DOHH2 (cell line): ENCODE measurements around the gene DPYD.

Experiments
- H3F3A ChIP-seq: fragments of 200-600 bp; sonication (generic), shearing (Covaris generic); 2 replicates; pipeline ENCODE4 v1.6.0; 2016; ENCODE audit warnings: antibody characterized with exemption, mild to moderate bottlenecking; ENCODE audit not compliant: control insufficient read depth, insufficient read depth
- H3K27ac ChIP-seq: fragments of 200-600 bp; sonication (generic); 2 replicates; pipeline ENCODE4 v1.5.1; 2014; ENCODE audit warnings: low read depth, mild to moderate bottlenecking, low read length, moderate library complexity
- H3K27me3 ChIP-seq: fragments of 200-600 bp; sonication (generic); 2 replicates; pipeline ENCODE4 v1.6.1; 2014; ENCODE audit warnings: mild to moderate bottlenecking, low read length, mixed read lengths; ENCODE audit not compliant: control insufficient read depth
- H3K36me3 ChIP-seq: fragments of 200-600 bp; sonication (generic); 2 replicates; pipeline ENCODE4 v1.6.1; 2014; ENCODE audit warnings: mild to moderate bottlenecking, low read length, moderate library complexity, mixed read lengths; ENCODE audit not compliant: control insufficient read depth
- H3K4me1 ChIP-seq: fragments of 200-600 bp; sonication (generic); 2 replicates; pipeline ENCODE4 v1.6.1; 2014; ENCODE audit warnings: mild to moderate bottlenecking, low read length, mixed read lengths; ENCODE audit not compliant: control insufficient read depth
- H3K4me2 ChIP-seq: fragments of 200-600 bp; sonication (generic); 2 replicates; pipeline ENCODE4 v1.6.0; 2014; ENCODE audit warnings: mild to moderate bottlenecking, low read length, moderate library complexity
- H3K4me3 ChIP-seq: fragments of 200-600 bp; sonication (generic); 2 replicates; pipeline ENCODE4 v1.5.1; 2014; ENCODE audit warnings: mild to moderate bottlenecking, low read length, mixed read lengths
- H3K79me2 ChIP-seq: fragments of 200-600 bp; sonication (generic); 2 replicates; pipeline ENCODE4 v1.6.1; 2014; ENCODE audit warnings: mild to moderate bottlenecking, low read length, mixed read lengths; ENCODE audit not compliant: control insufficient read depth
- H3K9me2 ChIP-seq: fragments of 200-600 bp; sonication (generic); replicated peaks from 2 replicates; pipeline ENCODE4 v1.6.1; 2014; ENCODE audit warnings: mild to moderate bottlenecking, low read length, mixed read lengths; ENCODE audit not compliant: control insufficient read depth
- H3K9me3 ChIP-seq: fragments of 200-600 bp; sonication (generic); 2 replicates; pipeline ENCODE4 v1.6.1; 2014; ENCODE audit warnings: antibody characterized with exemption, low read length, mixed read lengths; ENCODE audit not compliant: control insufficient read depth, insufficient read depth
- H4K20me1 ChIP-seq: fragments of 200-600 bp; sonication (generic); 2 replicates; pipeline ENCODE4 v1.6.0; 2014; ENCODE audit warnings: low read depth, mild to moderate bottlenecking, antibody characterized with exemption, low read length, moderate library complexity; ENCODE audit not compliant: control insufficient read depth, insufficient read depth
- CTCF ChIP-seq: fragments of 200-600 bp; sonication (generic); IDR thresholded peaks from one replicate; pipeline ENCODE4 v1.5.1; 2014; ENCODE audit warnings: antibody characterized with exemption, mild to moderate bottlenecking, low read depth, low read length; ENCODE audit not compliant: poor library complexity, severe bottlenecking
- EZH2phosphoT487 ChIP-seq: fragments of 200-600 bp; sonication (generic); IDR thresholded peaks from 2 replicates; pipeline ENCODE4 v1.6.1; 2017; ENCODE audit warnings: borderline replicate concordance, mild to moderate bottlenecking, antibody characterized with exemption, low read length, moderate library complexity, mixed read lengths

The DPYD gene

GRCh38 chr1:97730271-97730670 is 190.6 kb downstream of the DPYD start:
- TF ChIP-seq EZH2phosphoT487: no peak
- no peak for TF ChIP-seq CTCF
- Histone ChIP-seq H3K36me3 (no peaks in the 10 kb centered on the region), H3K9me2 (no peaks in the 10 kb centered on the region), H3K27ac (no peak overlapping the region), H3K4me1 (no peaks in the 10 kb centered on the region), H3K9me3 (no peaks in the 10 kb centered on the region), H3F3A (no peaks in the 10 kb centered on the region), H3K4me2 (no peak overlapping the region), H4K20me1 (no peaks in the 10 kb centered on the region), H3K27me3 (no peaks in the 10 kb centered on the region), H3K79me2 (no peaks in the 10 kb centered on the region), H3K4me3 (no peak overlapping the region)

GRCh38 chr1:97728436-97728835 is 192.4 kb downstream of the DPYD start:
- Histone ChIP-seq H3K79me2 (no peaks in the 10 kb centered on the region), H3K27me3 (no peaks in the 10 kb centered on the region), H3K36me3 (no peaks in the 10 kb centered on the region), H3K9me2 (no peaks in the 10 kb centered on the region), H3K27ac (no peak overlapping the region), H4K20me1 (no peaks in the 10 kb centered on the region), H3K4me3 (no peak overlapping the region), H3K4me1 (no peaks in the 10 kb centered on the region), H3K4me2 (no peak overlapping the region), H3K9me3 (no peaks in the 10 kb centered on the region), H3F3A (no peaks in the 10 kb centered on the region)
- TF ChIP-seq EZH2phosphoT487: no peak
- TF ChIP-seq CTCF: no peak

- no peak overlapping the region for H3K4me3 ChIP-seq
- H3K9me2 ChIP-seq: no peaks in the 10 kb centered on the region
- no peaks in the 10 kb centered on the region for H3K36me3 ChIP-seq
- no peaks in the 10 kb centered on the region for H3K9me3 ChIP-seq
- H3K4me1 ChIP-seq: no peaks in the 10 kb centered on the region
- no peaks in the 10 kb centered on the region for H3K27me3 ChIP-seq
- TF ChIP-seq EZH2phosphoT487: no peak
- TF ChIP-seq CTCF: no peak
- H3K79me2 ChIP-seq: no peaks in the 10 kb centered on the region
- no peaks in the 10 kb centered on the region for H4K20me1 ChIP-seq
- no peak overlapping the region for H3K27ac ChIP-seq
- H3F3A ChIP-seq: no peaks in the 10 kb centered on the region
- H3K4me2 ChIP-seq: no peak overlapping the region
Measured at GRCh38 chr1:97727029-97727428, 193.8 kb downstream of the DPYD start.

GRCh38 chr1:97726386-97726785 is 194.4 kb downstream of the DPYD start:
- Histone ChIP-seq H3K27me3 (no peaks in the 10 kb centered on the region), H3K9me2 (no peaks in the 10 kb centered on the region), H3K79me2 (no peaks in the 10 kb centered on the region), H3K27ac (no peak overlapping the region), H3F3A (no peaks in the 10 kb centered on the region), H3K4me3 (no peak overlapping the region), H3K4me1 (no peaks in the 10 kb centered on the region), H3K36me3 (no peaks in the 10 kb centered on the region), H4K20me1 (no peaks in the 10 kb centered on the region), H3K4me2 (no peak overlapping the region), H3K9me3 (no peaks in the 10 kb centered on the region)
- TF ChIP-seq EZH2phosphoT487 (no peak), CTCF (no peak)
